GM21381 (cell line): ENCODE measurements around the gene SF3B2.
"Not testable (repeated sequence)": the region's sequence is repeated elsewhere in the genome, so short reads cannot be mapped to it uniquely, and the experiment has no call there.

ENCODE experiments used
- ATAC-seq: cut with Tn5 transposase; IDR thresholded peaks from one replicate; pipeline ENCODE4 v1.9.1; 2021; ENCODE audit warnings: mild to moderate bottlenecking, moderate library complexity; ENCODE audit not compliant: unreplicated experiment

Gene SF3B2

DNA sequence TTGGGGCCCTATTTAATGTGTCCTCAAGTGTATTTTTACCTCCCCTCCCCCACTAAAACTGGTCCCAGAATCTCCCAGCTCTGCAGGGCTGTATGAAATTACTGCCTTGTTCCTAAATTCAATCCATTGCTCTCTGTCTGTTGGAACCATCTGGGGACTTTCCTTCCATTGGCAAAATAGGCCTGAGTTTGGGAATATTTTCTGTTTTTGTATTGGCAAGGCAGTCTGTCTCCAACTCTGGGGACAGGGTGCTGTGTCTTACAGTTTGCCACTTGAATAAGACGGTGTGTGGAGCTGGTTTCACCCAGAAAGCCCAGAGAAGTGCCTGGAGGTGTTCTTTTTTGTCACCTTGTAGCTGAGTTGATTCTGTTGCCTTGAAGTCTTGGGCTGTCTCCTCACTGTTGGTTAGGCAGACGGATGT, 19.2 kb downstream of the SF3B2 start:
- ATAC-seq: no peak

DNA sequence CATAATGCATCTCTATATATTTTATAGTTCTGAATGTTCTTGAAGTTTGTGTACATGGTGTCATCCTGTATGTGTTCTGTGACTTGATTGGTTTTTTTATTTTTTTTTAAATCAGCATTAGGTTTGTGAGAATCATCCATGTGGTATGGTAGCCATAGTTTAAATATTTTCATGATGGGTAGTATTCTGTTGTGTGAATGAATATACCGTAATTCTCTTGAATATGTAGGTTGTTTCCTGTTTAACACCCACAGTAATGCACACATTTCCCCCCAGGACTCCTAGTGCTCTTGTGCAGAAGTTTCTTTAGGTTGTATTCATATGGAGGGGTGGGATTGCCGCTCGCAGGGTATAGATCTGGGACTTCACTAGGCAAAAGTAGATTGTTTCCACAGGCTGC, 19.9 kb downstream of the SF3B2 start:
- no peak for ATAC-seq

DNA sequence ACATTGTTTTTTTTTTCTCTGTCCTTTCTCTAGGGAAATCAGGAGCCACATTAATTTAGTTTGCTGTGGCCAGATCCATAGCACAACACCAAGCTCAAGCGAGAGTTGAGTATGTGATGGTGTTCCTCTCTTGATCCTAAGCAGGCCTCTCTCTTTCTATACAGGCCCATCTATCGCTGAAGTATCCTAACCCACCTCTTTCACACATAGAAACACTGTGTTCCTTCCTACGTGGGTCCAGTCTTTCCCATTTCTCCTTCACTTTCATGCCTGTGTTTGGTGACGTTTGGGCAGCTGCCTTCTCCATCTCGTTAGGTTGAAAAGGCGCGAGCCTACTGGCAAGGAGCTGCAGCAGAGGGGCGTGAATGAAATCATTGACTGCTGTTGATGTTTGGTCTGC, 20.4 kb downstream of the SF3B2 start:
- no peak for ATAC-seq

DNA sequence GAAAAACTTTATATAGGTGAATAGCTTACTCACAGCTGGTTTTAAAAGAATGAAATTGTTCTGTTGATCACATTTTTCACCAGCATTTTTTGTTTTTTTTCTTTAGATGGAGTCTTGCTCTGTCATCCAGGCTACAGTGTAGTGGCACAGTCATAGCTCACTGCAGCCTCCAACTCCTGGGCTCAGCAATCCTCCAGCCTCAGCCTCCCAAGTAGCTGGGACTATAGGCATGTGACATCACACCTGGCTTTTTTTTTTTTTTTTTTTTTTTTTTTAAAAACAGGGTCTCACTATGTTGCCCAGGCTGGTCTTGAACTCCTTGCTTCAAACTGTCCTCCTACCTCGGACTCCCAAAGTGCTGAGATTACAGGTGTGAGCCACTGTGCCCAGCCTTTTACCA, 21.5 kb downstream of the SF3B2 start:
- ATAC-seq: no peak

GRCh38 chr11:66075273-66075672, 23.1 kb downstream of the SF3B2 start:
- no peak for ATAC-seq

DNA sequence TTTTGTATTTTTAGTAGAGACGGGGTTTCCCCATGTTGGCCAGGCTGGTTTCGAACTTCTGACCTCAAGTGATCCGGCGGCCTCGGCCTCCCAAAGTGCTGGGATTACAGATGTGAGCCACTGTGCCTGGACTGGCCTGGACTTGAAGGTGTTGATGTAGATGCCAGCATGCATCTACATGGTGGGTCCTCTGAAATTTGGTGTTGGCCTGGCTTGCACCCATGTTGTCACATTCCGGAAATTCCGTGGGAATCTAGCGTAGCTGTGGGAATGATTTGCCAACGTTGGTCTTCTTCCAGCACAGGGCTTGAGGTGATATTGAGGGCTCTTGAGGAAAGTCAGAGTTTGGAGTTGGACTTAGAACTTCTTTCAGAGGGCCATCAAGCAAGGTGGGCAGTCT, 24.4 kb downstream of the SF3B2 start:
- no peak for ATAC-seq

- no peak for ATAC-seq
These were observed 25.8 kb downstream of the SF3B2 start for GRCh38 chr11:66077927-66078326.

GRCh38 chr11:66078949-66079348, 26.8 kb downstream of the SF3B2 start:
- not testable (repeated sequence) for ATAC-seq

DNA sequence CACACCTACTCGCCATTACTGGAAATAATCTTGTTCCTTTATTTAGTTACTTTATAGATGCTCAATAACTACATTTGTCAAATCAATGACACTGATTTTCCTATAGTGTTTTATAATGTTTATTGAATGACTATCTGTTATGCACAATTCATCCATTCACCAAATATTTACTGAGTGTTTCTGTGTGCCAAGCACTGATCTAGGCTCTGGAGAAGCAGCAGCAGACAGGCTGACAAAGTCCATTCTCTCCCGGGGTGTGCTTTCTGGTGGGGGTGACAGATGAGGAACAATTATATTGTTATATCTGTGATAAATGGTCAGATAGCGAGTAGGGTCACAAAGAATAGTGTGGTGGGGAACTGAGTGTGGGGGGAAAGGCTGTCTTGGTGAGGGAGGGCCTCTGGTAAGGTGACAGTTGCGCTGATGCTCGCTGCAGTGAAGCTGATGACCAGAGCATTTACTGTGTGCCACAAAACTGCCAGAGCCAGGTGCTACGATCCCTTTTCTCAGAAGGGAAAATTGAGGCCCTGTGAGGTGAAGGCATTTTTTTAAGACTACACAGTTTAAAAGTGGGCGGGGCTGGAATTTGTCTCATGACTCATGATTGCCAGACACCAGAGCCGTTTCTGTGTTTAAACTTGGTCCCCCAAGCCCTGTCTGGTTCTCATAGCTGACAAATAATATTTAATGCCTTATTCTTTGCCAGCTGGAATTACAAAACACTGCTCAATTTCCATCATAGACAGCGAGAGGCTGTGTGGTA, 28.1 kb downstream of the SF3B2 start:
- ATAC-seq: no peak

- ATAC-seq: peak; percentile 61
These were observed 29.3 kb downstream of the SF3B2 start for GRCh38 chr11:66081505-66081904.

GRCh38 chr11:66082946-66083698, 31.0 kb downstream of the SF3B2 start:
- no peak for ATAC-seq

- no peak for ATAC-seq
These were observed 31.6 kb downstream of the SF3B2 start for GRCh38 chr11:66083767-66084166.

DNA sequence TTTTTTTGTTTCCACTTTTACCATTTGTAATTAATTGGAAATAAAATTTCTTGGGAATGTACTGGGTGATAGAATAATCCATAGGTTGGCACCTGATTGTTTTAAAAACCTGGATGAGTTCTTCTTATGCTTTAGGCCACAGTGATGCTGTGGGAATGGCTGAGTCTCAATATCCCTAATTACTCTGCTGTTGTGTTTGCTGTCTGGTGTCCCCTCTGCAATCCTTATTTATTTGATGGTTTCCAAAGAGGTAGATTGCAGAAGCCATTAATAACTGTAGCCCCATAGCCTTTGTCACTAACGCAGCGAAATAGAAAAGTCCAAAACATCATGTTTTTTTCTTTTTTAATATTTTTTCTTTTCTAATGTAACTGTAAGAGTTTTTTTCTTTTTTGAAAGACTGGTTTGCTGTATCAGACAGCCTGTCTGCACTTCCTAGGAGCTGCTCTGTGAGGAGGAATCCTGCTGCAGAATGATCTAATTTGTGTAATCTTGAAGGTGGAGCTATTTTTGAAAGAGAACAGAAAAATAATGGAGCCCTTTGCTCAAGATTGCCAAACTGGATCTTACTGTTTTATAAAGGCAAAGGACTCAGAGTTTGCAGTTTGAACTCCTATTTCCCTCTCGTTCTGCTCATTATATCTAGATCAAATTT, 32.8 kb downstream of the SF3B2 start:
- ATAC-seq: no peak

DNA sequence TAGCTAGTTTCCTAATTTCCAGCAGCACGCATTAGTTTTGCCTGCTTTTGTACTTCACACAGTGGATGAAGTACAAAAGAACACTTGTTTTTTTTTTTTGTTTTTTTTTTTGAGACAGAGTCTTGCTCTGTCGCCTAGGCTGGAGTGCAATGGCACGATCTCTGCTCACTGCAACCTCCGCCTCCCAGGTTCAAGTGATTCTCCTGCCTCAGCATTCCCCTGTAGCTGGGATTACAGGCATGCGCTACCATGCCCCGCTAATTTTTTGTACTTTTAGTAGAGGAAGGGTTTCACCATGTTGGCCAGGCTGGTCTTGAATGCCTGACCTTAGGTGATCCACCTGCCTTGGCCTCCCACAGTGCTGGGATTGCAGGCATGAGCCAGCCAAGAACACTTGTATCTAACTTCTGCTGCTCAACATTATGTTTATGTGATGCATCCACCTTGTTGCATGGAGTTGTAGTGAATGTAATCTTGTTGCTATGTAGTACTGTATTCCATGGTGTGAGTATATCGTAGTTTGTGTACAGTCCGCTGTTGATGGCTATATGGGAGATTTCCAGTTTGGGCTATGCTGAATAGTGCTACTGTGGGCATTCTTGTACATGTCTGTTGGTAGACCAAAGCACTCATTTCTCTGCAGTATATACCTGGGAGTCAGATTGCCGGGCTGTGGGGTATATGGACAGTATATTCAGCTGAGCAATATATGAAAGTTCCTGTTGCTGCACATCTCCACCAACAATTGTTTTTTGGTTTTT, 35.2 kb downstream of the SF3B2 start:
- no peak for ATAC-seq

DNA sequence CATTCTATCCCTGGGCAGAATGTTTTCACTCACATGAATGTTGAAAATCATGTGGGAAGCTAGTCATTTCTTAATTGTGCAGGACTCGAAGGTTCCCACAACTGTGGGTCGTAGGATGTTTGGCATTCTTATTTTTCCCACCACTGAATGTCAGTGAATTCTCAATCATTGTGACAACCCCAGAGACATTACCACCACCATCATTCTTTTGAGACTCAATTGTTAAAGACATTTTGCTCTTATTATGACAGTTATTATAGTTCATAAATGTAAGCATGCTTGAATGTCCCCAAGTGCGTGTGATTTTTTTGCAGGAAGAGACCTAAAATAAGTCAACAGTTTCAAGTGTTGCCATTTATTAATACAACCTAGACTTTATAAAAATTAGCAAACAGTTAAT, 36.9 kb downstream of the SF3B2 start:
- no peak for ATAC-seq

GRCh38 chr11:66090288-66090687, 38.1 kb downstream of the SF3B2 start:
- ATAC-seq: no peak

GRCh38 chr11:66092125-66092524, 40.0 kb downstream of the SF3B2 start:
- not testable (repeated sequence) for ATAC-seq

DNA sequence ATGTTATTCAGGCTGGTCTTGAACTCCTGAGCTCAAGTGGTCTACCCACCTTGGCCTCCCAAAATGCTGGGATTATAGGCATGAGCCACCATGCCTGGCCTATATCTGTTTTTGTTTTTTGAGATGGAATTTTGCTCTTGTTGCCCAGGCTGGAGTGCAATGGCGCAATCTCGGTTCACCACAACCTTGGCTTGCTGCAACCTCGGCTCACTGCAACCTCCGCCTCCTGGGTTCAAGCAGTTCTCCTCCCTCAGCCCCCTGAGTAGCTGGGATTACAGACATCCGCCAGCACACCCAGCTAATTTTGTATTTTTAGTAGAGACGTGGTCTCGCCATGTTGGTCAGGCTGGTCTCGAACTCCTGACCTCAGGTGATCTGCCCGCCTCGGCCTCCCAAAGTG, 47.6 kb downstream of the SF3B2 start:
- ATAC-seq: not testable (repeated sequence)

DNA sequence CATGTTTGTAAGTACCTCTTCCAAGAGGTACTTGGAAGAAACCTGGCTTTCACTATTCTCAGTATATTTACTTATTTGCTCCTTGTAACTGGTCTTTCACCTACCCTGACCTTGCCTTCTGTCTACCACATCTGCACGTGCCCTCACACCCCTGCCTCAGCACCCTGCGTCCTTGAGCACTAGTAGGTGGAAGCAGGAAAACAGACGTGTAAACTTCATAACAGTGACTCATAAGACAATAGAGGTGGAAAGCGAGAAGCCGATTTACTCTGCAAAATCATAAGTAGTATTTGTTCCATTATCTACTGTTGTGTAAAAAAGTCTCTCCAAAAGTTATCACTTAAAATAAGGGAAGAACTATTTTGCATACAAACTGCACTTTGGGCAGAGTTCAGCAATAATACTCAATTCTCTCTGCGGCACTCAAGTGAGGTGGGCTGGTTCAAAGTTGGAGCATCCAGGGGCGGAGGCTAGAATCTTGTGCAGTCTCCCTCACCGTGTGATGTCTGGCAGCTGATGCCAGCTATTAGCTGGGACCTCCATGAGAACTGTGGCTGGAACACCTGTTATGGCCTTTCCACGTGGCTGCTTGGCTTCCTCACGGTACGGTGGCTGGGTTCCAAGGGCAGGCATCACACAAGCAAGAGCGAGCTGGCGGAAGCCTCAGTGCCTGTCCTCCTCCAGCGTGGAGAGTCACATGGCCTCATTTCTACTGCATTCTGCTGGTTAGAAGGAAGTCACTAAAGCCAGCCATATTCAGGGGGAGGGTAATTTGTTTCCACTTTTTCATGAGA, 48.3 kb downstream of the SF3B2 start:
- no peak for ATAC-seq

DNA sequence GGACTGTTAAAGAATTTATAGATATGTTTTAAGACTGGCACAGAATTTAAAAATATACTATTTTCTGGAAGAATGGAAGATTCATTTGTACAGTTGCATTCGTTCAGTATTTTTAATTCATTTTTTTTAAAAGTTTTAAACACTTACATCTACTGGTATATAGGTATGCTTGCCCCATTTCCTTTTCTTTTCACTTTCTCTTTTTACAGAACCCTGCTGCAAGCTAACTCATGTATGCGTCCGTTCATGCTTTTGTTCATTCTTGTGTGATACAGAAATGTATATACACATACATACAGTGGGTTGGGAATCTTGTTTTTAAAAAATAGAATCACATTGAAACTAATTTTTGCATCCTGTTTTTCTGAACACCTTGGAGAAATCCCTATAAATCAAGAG, 48.9 kb downstream of the SF3B2 start:
- no peak for ATAC-seq
